GM21723 (cell line): ENCODE measurements around the gene TMEM200C.
"Not testable (repeated sequence)": the region's sequence is repeated elsewhere in the genome, so short reads cannot be mapped to it uniquely, and the experiment has no call there.

Source experiments
- ATAC-seq: cut with Tn5 transposase; IDR thresholded peaks from one replicate; pipeline ENCODE4 v1.9.1; 2021; ENCODE audit warnings: mild to moderate bottlenecking, moderate library complexity; ENCODE audit not compliant: unreplicated experiment

The TMEM200C gene

DNA sequence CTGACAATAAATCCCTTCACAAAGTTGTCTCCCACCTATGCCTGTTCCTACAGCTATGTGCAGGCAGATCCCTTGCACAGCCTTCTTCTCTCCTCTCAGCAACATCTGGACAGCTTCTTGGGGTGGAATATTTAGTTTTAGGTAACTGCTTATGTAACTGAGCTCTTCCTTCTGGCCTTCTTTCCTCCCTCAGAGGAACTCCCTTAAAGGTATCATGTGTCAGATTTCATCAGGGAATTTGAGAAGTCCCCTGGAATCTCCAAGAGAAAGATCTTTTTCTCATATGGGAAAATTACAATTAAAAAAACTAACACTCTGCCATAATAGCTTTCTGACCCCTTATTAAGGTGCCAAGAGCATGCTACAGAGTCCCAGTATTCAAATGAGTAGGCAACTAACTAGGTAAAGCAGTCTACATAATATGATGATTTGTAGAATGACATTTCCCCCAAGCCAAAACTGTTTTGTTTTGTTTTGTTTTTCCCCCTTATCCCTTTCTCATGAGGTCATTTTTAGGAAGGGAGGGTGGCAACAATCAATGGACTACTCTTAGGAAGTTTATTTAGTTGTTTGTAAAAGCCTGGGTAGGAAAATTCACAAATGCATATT lies 2.4 kb downstream of the TMEM200C start:
- ATAC-seq = no peak

DNA sequence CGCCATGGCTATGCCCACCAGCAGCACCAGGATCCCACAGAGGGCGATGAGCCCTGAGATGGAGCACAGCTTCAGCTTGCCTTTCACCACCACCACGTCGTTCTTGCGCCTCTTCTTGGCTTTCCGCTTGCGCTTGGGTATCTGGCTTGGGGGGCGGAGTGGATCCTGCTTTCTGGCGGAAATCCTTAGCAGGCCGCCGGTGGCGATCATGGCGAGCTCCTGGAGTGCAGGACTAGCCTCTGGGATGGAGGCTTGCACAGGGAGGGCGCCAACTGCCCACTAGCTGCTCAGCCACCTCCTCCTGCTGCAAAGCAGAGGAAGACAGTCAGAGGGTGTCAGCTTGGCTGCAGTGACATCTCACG lies 3.5 kb downstream of the TMEM200C start:
- ATAC-seq = no peak

DNA sequence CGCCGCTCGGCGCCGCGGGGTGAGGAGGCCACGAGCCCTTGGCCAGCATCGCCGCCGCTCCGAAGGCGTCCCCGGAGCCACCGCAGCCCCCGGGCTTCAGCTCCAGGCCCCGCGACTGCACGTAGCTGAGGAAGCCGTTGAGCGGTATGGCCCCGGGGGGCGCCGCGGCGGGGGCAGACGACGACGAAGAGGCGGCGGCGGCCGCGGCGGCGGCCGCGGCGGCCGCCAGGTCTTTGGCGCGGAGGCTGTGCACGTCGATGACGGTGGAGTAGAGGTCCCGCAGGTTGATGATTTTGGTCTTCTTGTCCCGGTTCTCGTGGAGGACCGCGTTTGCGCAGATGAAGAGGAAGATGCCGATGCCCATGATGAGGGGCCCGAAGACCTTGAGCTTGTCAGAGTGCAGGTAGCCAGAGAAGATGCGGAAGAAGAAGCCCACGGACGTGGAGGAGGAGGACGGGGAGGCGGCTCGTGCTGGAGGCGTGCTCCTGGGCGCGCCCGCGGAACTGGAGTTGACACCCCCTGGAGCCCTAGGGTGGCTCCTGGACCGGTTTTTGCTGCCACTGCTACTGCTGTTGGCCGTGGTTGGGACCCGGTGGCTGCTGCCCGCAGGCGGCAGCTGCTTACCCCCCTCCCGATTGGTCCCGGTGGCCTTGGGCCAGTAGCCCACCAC lies 4.0 kb downstream of the TMEM200C start:
- ATAC-seq = peak; percentile 6

- ATAC-seq = peak; percentile 83
Measured at GRCh38 chr18:5890331-5891183, 4.8 kb downstream of the TMEM200C start.

DNA sequence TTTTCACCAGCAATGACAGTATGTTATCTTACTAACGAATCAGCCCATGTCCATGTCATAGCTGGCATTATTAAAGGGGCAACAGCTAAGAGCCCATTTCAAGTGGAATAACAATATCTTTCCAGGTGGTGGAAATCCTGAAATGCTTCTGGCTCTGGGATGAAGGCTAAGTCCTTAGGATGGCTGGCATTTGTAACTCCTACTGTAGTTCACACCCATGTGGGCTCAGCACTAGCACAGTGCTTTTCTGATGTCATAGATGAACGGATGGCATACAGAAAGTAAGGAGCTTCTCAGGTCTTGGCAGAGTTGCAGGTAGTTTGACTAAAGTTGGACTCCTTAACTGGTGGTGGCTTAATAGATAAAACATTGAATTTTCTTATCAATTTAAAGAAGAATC lies 10.0 kb downstream of the TMEM200C start:
- ATAC-seq = no peak

- ATAC-seq = no peak
Measured at GRCh38 chr18:5884375-5884774, 10.9 kb downstream of the TMEM200C start.

DNA sequence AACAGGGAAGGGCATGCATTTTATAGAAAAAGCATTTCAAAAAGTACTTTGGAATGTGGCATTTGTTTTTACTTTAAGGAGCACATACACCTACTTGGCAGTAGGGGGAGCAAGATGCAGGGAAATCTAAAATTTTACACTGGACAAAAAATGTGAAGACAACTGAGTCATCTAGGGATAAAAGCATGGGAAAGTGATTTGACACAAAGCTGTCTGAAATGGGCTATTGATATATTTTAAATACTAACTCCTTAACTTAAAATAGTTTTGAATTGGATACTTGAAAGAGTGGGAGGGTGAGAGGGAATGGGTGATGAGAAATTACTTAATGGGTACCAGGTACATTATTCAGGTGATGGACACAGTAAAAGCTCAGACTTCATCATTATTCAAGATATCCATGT lies 15.8 kb downstream of the TMEM200C start:
- no peak for ATAC-seq

DNA sequence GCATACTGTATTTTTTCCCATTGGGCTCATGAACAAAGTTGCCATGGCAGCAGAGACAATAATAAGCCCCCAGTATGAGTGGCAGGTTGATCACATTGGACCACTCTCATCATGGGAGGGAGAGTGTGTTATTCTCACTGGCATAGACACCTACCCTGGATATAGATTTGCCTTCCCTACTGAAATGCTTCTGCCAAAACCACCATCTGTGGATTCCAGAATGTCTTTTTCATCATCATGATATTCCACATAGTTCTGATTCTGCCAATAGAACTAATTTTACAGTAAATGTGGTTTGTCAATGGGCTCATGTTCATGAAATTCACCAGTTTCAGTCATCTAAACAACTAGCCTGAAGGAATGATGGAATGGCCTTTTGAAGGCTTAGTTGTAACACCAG lies 18.4 kb downstream of the TMEM200C start:
- no peak for ATAC-seq

- no peak for ATAC-seq
Measured at GRCh38 chr18:5874336-5874735, 21.0 kb downstream of the TMEM200C start.

GRCh38 chr18:5872886-5873285 lies 22.4 kb downstream of the TMEM200C start:
- no peak for ATAC-seq

DNA sequence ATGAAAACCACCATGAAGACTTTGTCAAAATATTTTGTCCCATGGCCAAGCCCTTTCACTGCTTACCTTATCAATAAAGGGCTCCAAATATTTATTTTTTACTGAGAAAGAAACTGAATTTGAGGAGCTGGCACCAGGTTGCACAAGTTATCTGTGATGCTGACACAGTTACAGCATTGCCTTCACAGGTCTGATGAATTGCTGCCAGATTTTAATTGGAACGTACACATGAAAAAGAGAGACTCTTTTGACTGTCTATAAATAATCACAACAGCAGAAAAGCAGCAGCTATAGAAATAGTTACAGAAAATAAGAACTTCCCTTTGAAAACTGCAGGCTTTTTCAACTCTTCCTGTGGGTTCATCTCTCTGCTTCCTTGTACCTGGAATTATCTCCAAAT lies 23.9 kb downstream of the TMEM200C start:
- no peak for ATAC-seq

DNA sequence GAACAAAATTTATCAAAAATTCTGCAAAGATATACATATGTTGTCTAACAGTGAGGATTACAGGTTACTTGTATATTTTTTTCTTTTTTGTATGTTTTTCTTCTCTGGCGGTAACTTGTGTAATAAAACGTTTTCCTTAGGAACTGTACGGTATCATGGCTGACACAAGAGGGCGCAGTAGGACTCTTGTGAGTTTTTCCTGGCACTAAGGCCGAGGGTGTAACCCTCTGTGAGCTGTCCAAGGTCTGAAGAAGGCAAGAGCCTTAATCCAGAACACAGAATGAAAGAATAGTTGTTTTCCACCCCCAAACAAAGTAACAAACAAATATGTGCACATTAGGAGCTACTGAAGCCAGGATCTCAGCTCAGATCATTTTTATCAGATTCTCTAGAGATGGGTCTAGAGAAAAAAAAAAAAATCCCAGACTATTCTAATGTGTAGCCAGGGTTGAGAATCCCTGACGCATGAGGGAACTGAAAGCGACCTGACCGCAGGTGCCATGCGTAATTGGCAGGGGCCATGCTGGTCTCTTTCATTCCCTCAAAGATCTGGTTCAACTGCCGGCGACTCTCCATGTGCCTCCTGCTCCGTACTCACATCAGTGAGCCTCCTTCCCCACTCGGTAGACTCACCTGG lies 27.0 kb downstream of the TMEM200C start:
- peak; percentile 90 for ATAC-seq

GRCh38 chr18:5865521-5865920 lies 29.8 kb downstream of the TMEM200C start:
- no peak for ATAC-seq

DNA sequence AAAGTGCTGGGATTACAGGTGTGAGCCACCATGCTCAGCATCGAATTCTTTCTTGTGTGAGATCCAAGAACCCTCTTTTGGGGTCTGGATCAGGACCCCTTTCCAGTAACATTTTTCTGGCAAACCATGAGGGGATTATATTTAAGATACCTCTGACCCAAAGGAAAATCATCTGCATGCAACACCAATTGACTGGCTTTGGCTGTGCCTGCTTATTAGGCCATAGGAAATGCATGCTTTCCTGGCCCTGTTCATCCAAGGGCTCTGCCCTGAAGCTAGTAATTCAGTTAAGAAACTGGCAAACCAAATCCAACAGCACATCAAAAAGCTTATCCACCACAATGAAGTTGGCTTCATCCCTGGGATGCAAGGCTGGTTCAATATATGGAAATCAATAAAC lies 33.2 kb downstream of the TMEM200C start:
- not testable (repeated sequence) for ATAC-seq

- no peak for ATAC-seq
Measured at GRCh38 chr18:5857180-5857579, 38.1 kb downstream of the TMEM200C start.

- no peak for ATAC-seq
Measured at GRCh38 chr18:5853253-5853652, 42.1 kb downstream of the TMEM200C start.

DNA sequence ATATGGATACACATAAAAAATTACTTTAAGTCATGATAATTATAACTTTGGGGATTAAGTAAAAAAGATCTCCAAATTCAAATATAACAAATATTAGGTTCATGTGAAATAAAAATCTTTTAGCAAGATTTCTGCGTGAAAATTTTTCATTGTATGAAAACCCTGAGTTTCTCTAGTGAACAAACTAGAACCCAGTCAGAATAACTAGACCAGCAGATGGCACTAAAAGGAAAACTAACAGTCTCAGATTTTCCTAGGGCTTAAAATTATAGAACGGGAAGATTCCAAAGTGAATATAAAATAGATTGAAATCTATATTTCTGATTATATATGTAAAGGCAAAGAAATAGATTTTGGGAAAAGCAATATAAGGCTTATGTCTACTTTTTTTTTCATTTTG lies 43.3 kb downstream of the TMEM200C start:
- no peak for ATAC-seq

DNA sequence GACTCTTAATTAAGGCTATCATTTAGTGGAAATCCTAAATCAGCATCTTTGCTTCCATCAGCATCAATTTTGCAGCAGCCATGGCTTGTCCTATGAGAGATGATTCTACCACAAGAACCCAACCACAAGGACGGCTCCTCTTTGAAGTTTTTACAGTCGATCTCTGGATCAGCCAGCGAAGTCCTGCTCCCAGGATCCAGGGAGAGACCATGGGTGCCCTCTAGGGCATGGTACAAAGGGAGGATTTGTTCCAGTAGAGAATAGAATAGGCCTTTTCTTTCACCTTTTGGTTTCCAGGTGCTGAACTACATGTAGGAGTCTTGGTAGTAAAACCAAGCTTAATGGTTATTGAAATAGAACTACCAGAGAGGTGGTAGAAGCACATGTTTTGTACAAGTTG lies 52.7 kb downstream of the TMEM200C start:
- no peak for ATAC-seq

DNA sequence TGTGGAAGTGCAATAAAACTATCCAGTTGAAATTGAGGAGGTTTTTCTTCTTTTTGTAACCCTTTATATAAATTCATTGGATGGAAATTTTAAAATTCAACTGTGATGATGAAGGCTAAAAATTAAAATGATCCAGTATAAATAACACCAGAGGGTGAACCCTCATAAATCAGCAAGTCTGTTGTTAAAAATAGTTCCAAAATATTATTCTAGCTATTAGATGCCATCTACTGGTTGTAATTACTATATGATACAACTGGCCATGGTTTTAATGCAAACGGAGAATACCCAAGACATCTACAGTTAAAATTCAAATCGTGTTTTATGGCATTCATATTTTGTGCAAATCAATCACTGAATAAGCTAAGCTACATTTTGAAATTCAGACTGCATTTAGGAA lies 53.8 kb downstream of the TMEM200C start:
- no peak for ATAC-seq

- ATAC-seq = no peak
Measured at GRCh38 chr18:5840547-5840946, 54.8 kb downstream of the TMEM200C start.

- no peak for ATAC-seq
Measured at GRCh38 chr18:5840025-5840424, 55.3 kb downstream of the TMEM200C start.

DNA sequence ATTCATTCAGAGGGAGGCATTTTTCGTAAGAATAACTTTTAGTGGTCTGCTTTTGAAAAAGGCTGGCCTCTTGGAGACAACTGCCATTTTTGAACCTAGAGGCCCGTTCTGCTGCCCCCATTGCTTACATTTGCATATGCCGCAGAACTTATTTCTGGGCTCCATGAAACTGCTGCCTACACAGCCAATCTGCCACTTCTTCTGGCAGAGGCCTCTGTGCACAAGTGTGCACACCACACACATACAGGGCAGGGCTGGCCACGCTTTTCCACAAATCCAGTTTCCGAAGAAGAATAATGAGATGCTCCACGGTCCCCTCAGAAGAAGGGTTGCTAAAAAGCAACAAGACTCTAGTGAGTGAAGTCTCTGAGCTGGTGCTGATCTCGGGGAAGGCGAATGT lies 56.2 kb downstream of the TMEM200C start:
- ATAC-seq = no peak
